GM12878 (cell line): ENCODE measurements around the gene PHPT1.
"Not testable (repeated sequence)": the region's sequence is repeated elsewhere in the genome, so short reads cannot be mapped to it uniquely, and the experiment has no call there.

Experiments used
- EP300 ChIP-seq, 2 experiments: fragments of 150-350 bp in 1 of 2; IDR thresholded peaks; 2 replicates each; pipeline ENCODE4 v1.6.1; 2011 to 2012; ENCODE audit warnings: low read depth in 2 of 2, low read length in 2 of 2, borderline replicate concordance in 1 of 2, improper control_type of control experiment in 1 of 2, inconsistent platforms in 1 of 2; ENCODE audit not compliant: control insufficient read depth in 1 of 2
- FOS ChIP-seq: IDR thresholded peaks from 3 replicates; pipeline ENCODE4 v1.6.1; 2011; ENCODE audit warnings: borderline replicate concordance; ENCODE audit not compliant: insufficient read length; ENCODE audit errors: extremely low read depth
- FOXK2 ChIP-seq: fragments of 450-650 bp; IDR thresholded peaks from 2 replicates; pipeline ENCODE4 v1.6.1; 2017; ENCODE audit warnings: mild to moderate bottlenecking, moderate library complexity
- MXI1 ChIP-seq: fragments of 150-350 bp; IDR thresholded peaks from 2 replicates; pipeline ENCODE4 v1.6.1; 2011; ENCODE audit warnings: low read depth, mild to moderate bottlenecking, inconsistent platforms, low read length, improper control_type of control experiment

GRCh38 chr9:136883670-136884069 lies 34.5 kb downstream of the PHPT1 start:
- TF ChIP-seq FOS; MXI1; FOXK2; EP300 (IDR thresholded peaks at IDR 0.05; ENCODE audit: borderline replicate concordance in 1 of 2, control insufficient read depth in 1 of 2, low read depth in 2 of 2, low read length in 2 of 2): not testable (repeated sequence)
